IMR-90 (cell line): ENCODE measurements around the gene ERCC3. TPM values are rescaled to one million over a fixed set of nuclear protein-coding genes. Genes with fewer than 3 reads are reported as not detected.

ENCODE experiments used
- ATAC-seq: fragments of 200-7000 bp; cut with Tn5 transposase; 2 replicates; pipeline ENCODE4 v1.9.1; 2020; ENCODE audit warnings: low read depth, mild to moderate bottlenecking, moderate library complexity
- BruUV-seq: library from RNA; stranded (reverse); fragments of 400-500 nt; replicated peaks from 2 replicates; lab custom pipeline; 2021; lab: Mats Ljungman, UMichigan
- CTCF ChIA-PET: fragments of 300-600 bp; formaldehyde crosslinking; extraction: SDS; loops from one replicate; lab custom pipeline; 2021; ENCODE audit warnings: antibody characterized with exemption; lab: Yijun Ruan, JAX
- POLR2A ChIA-PET: fragments of 300-600 bp; sonication (Branson Sonifier 250); formaldehyde crosslinking; loops from one replicate; lab custom pipeline; 2022; ENCODE audit warnings: antibody characterized with exemption; ENCODE audit not compliant: unreplicated experiment; lab: Charles Lee
- DNase-seq: peaks from one replicate; pipeline ENCODE4 v3.0.0; 2013
- H2AFZ ChIP-seq: replicated peaks from 2 replicates; pipeline ENCODE3; 2013; ENCODE audit warnings: low read length, mild to moderate bottlenecking; ENCODE audit not compliant: poor library complexity
- H2AK5ac ChIP-seq: 2 replicates; pipeline ENCODE4 v1.6.1; 2013; ENCODE audit warnings: low read depth, low read length, inconsistent platforms
- H2AK9ac ChIP-seq: replicated peaks from 2 replicates; pipeline ENCODE3; 2013; ENCODE audit warnings: mild to moderate bottlenecking, low read depth, low read length, moderate library complexity; ENCODE audit not compliant: poor library complexity
- H2BK120ac ChIP-seq: 2 replicates; pipeline ENCODE4 v1.6.1; 2013; ENCODE audit warnings: low read depth, low read length, inconsistent platforms
- H2BK15ac ChIP-seq: 3 replicates; pipeline ENCODE4 v1.6.1; 2013; ENCODE audit warnings: low read depth, low read length, inconsistent platforms
- H2BK20ac ChIP-seq: 2 replicates; pipeline ENCODE4 v1.6.1; 2013; ENCODE audit warnings: low read depth, mild to moderate bottlenecking, inconsistent platforms, low read length, moderate library complexity
- H2BK5ac ChIP-seq: 2 replicates; pipeline ENCODE4 v1.6.1; 2013; ENCODE audit warnings: mild to moderate bottlenecking, low read depth, low read length, inconsistent platforms; ENCODE audit not compliant: poor library complexity, severe bottlenecking
- H3K14ac ChIP-seq: replicated peaks from 2 replicates; pipeline ENCODE4 v1.6.1; 2013; ENCODE audit warnings: low read depth, low read length, inconsistent platforms
- H3K18ac ChIP-seq: 2 replicates; pipeline ENCODE4 v1.6.1; 2013; ENCODE audit warnings: low read depth, low read length, control low read depth
- H3K23ac ChIP-seq: 2 replicates; pipeline ENCODE4 v1.6.1; 2013; ENCODE audit warnings: low read depth, low read length, inconsistent platforms
- H3K27ac ChIP-seq: 2 replicates; pipeline ENCODE4 v1.5.1; 2013; ENCODE audit warnings: mild to moderate bottlenecking, control low read depth, low read length; ENCODE audit not compliant: insufficient read depth
- H3K27me3 ChIP-seq: 2 replicates; pipeline ENCODE4 v1.6.1; 2013; ENCODE audit warnings: low read length; ENCODE audit not compliant: control insufficient read depth, insufficient read depth
- H3K36me3 ChIP-seq: 2 replicates; pipeline ENCODE4 v1.6.1; 2013; ENCODE audit warnings: low read length, mixed read lengths; ENCODE audit not compliant: control insufficient read depth, insufficient read depth
- H3K4ac ChIP-seq: 2 replicates; pipeline ENCODE4 v1.6.1; 2013; ENCODE audit warnings: low read depth, low read length, inconsistent platforms
- H3K4me1 ChIP-seq: 2 replicates; pipeline ENCODE4 v1.6.1; 2013; ENCODE audit warnings: low read length, mixed read lengths; ENCODE audit not compliant: control insufficient read depth, insufficient read depth
- H3K4me2 ChIP-seq: 2 replicates; pipeline ENCODE4 v1.6.1; 2013; ENCODE audit warnings: low read depth, mild to moderate bottlenecking, control low read depth, low read length, moderate library complexity
- H3K4me3 ChIP-seq: 2 replicates; pipeline ENCODE4 v1.5.1; 2013; ENCODE audit warnings: low read depth, mild to moderate bottlenecking, control low read depth, low read length, moderate library complexity; ENCODE audit not compliant: insufficient read depth
- H3K56ac ChIP-seq: 2 replicates; pipeline ENCODE4 v1.6.1; 2013; ENCODE audit warnings: low read length, inconsistent platforms; ENCODE audit not compliant: insufficient read depth; ENCODE audit errors: extremely low read depth
- H3K79me1 ChIP-seq, 2 experiments: 2 replicates each; pipeline ENCODE4 v1.6.1; 2013; ENCODE audit warnings: low read length in 2 of 2, inconsistent platforms in 1 of 2, low read depth in 1 of 2
- H3K9ac ChIP-seq: 2 replicates; pipeline ENCODE4 v1.6.1; 2013; ENCODE audit warnings: low read depth, low read length, control low read depth
- H3K9me1 ChIP-seq: 2 replicates; pipeline ENCODE4 v1.6.1; 2013; ENCODE audit warnings: low read length, inconsistent platforms; ENCODE audit not compliant: insufficient read depth
- H3K9me3 ChIP-seq: 2 replicates; pipeline ENCODE4 v1.6.1; 2013; ENCODE audit warnings: low read length; ENCODE audit not compliant: control insufficient read depth, insufficient read depth
- H4K20me1 ChIP-seq: 2 replicates; pipeline ENCODE4 v1.6.1; 2013; ENCODE audit warnings: low read length, inconsistent platforms; ENCODE audit not compliant: insufficient read depth
- H4K5ac ChIP-seq: 2 replicates; pipeline ENCODE4 v1.6.1; 2013; ENCODE audit warnings: mild to moderate bottlenecking, low read depth, low read length, control low read depth
- H4K8ac ChIP-seq, 2 experiments: 2 replicates each; pipeline ENCODE4 v1.6.1; 2013; ENCODE audit warnings: low read depth in 2 of 2, low read length in 2 of 2, control low read depth in 1 of 2, inconsistent platforms in 1 of 2
- H4K91ac ChIP-seq: 2 replicates; pipeline ENCODE4 v1.6.1; 2013; ENCODE audit warnings: low read depth, low read length, inconsistent platforms; ENCODE audit not compliant: insufficient read depth
- BHLHE40 ChIP-seq: fragments of 150-350 bp; IDR thresholded peaks from 2 replicates; pipeline ENCODE4 v1.6.1; 2016; ENCODE audit warnings: mild to moderate bottlenecking, low read depth, low read length
- CEBPB ChIP-seq: IDR thresholded peaks from 2 replicates; pipeline ENCODE4 v1.6.1; 2012; ENCODE audit warnings: low read depth, low read length, improper control_type of control experiment
- CTCF ChIP-seq: conservative IDR thresholded peaks from 2 replicates; pipeline ENCODE4 v1.5.1; 2012; ENCODE audit warnings: mild to moderate bottlenecking, low read depth, low read length, improper control_type of control experiment
- ELK1 ChIP-seq: fragments of 150-350 bp; IDR thresholded peaks from 2 replicates; pipeline ENCODE4 v1.6.1; 2016; ENCODE audit warnings: low read depth, mild to moderate bottlenecking, low read length, moderate library complexity, borderline replicate concordance
- FOS ChIP-seq: fragments of 150-350 bp; IDR thresholded peaks from 2 replicates; pipeline ENCODE4 v1.6.1; 2016; ENCODE audit warnings: low read depth, low read length
- MAFK ChIP-seq: IDR thresholded peaks from 2 replicates; pipeline ENCODE4 v1.6.1; 2012; ENCODE audit warnings: low read depth, low read length, improper control_type of control experiment
- MAZ ChIP-seq: IDR thresholded peaks from 2 replicates; pipeline ENCODE4 v1.6.1; 2012; ENCODE audit warnings: low read depth, mild to moderate bottlenecking, low read length, improper control_type of control experiment, moderate library complexity, borderline replicate concordance
- NFE2L2 ChIP-seq: fragments of 150-350 bp; IDR thresholded peaks from 2 replicates; pipeline ENCODE4 v1.6.1; 2016; ENCODE audit warnings: low read depth, mild to moderate bottlenecking, low read length
- POLR2A ChIP-seq: IDR thresholded peaks from 2 replicates; pipeline ENCODE4 v1.6.1; 2012; ENCODE audit warnings: mild to moderate bottlenecking, low read depth, low read length
- RAD21 ChIP-seq: IDR thresholded peaks from 2 replicates; pipeline ENCODE4 v1.6.1; 2012; ENCODE audit warnings: low read length, improper control_type of control experiment
- RFX5 ChIP-seq: IDR thresholded peaks from 2 replicates; pipeline ENCODE4 v1.8.0; 2012; ENCODE audit warnings: low read depth, mild to moderate bottlenecking, low read length, moderate library complexity
- SMC3 ChIP-seq: fragments of 150-350 bp; IDR thresholded peaks from 2 replicates; pipeline ENCODE4 v1.6.1; 2016; ENCODE audit warnings: low read depth, mild to moderate bottlenecking, antibody characterized with exemption, low read length, moderate library complexity
- WGBS, 2 experiments: methylation state at CpG; one replicate each; pipeline versions ENCODE4 v1.1.5 to v1.1.7; 2013; ENCODE audit warnings: missing lambda C conversion rate in 2 of 2; ENCODE audit not compliant: insufficient read length in 1 of 2; ENCODE audit errors: extremely low coverage in 2 of 2; 5-methylcytosine and 5-hydroxymethylcytosine counted together
- dilution Hi-C: fragments of 300-500 bp; cut with HindIII; formaldehyde crosslinking; loops from one replicate; pipeline ENCODE4 v1.14.3; 2018; ENCODE audit warnings: low sequenced_read_pairs; ENCODE audit not compliant: unreplicated experiment
- in situ Hi-C: fragments of 300-500 bp; cut with MboI; formaldehyde crosslinking; loops from 3 replicates; pipeline ENCODE4 v1.14.3; 2019; ENCODE audit warnings: low sequenced_read_pairs, inconsistent platforms, mixed read lengths
- intact Hi-C: fragments of 100-400 bp; cut with micrococcal nuclease; formaldehyde crosslinking; loops from 2 replicates; pipeline ENCODE4 v1.10.0; 2022
- polyA plus RNA-seq, 3 experiments: library from polyadenylated mRNA; depleted of rRNA; stranded (reverse); fragments of >200 nt; gene quantifications; 2 replicates each; pipeline ENCODE4 v1.2.3, GENCODE V29; 2012; ENCODE audit warnings: low replicate concordance in 1 of 3
- total RNA-seq: library from RNA; depleted of rRNA; stranded (reverse); fragments of >200 nt; gene quantifications from 2 replicates; pipeline ENCODE4 v1.2.3, GENCODE V29; 2012

The ERCC3 gene
- total and polyA plus RNA-seq, 2 of the 4 experiments (the other 2 are of a cell fraction), result 43.2 to 52.0 TPM

- TF ChIP-seq MAFK, result no peak
These were observed 73.0 kb downstream of the ERCC3 start (continued) for GRCh38 chr2:127220768-127221527.

- in situ Hi-C loops (no loop called here), intact Hi-C loops (no loop called here), dilution Hi-C loops (no loop called here)
- ChIA-PET CTCF (no interaction called here), POLR2A (no interaction called here)
- no peak within 1 kb of the TSS for H3K27ac ChIP-seq
- H3K27me3 ChIP-seq, result peaks cover 60% of the 10 kb centered on the region
- DNase-seq (no peak), ATAC-seq (peak; percentile 59)
- peak within 1 kb of the TSS; percentile 65 for H2AFZ ChIP-seq
- H2AK9ac ChIP-seq, result peak within 1 kb of the TSS; percentile 57
- H3K4me1 ChIP-seq, result peaks cover 4% of the 10 kb centered on the region; the same call in 1 of the 2 replicates
- H2AK5ac ChIP-seq, result no peak within 1 kb of the TSS
- no peak within 1 kb of the TSS for H3K14ac ChIP-seq
- no TSS peak for BruUV-seq
- H3K4me3 ChIP-seq, result peak within 1 kb of the TSS; percentile 27
- H2BK120ac ChIP-seq, result no peak within 1 kb of the TSS
- H3K4ac ChIP-seq, result no peak within 1 kb of the TSS
- H3K18ac ChIP-seq, result no peak within 1 kb of the TSS
- H3K9me3 ChIP-seq, result peaks cover 18% of the 10 kb centered on the region
- 0% methylated on average over 30 of the region's 43 CpGs; no CpG with 5 or more reads in 1 of the 2 experiments for WGBS, 2 experiments
- H4K20me1 ChIP-seq, result peaks cover 5% of the 10 kb centered on the region; the same call in 1 of the 2 replicates
- no peak within 1 kb of the TSS for H4K8ac ChIP-seq
- H3K56ac ChIP-seq, result no peak within 1 kb of the TSS
- H4K91ac ChIP-seq, result no peak within 1 kb of the TSS
- H4K5ac ChIP-seq, result no peak within 1 kb of the TSS
- H3K36me3 ChIP-seq, result no peaks in the 10 kb centered on the region
- TF ChIP-seq RFX5 (no peak), CEBPB (no peak), NFE2L2 (no peak), BHLHE40 (no peak), MAZ (no peak), FOS (no peak), POLR2A (no peak), ELK1 (no peak), SMC3 (no peak), MAFK (no peak), RAD21 (no peak), CTCF (no peak)
- H3K9ac ChIP-seq, result no peak within 1 kb of the TSS
- H2BK15ac ChIP-seq, result no peak within 1 kb of the TSS
- H3K9me1 ChIP-seq, result no peaks in the 10 kb centered on the region
- 0 out of 2 replicates have a peak within 1 kb of the TSS, but pooled peaks have one; percentile 33 for H3K23ac ChIP-seq
- no peaks in the 10 kb centered on the region for H3K79me1 ChIP-seq
- H2BK5ac ChIP-seq, result no peak within 1 kb of the TSS
- H2BK20ac ChIP-seq, result no peak within 1 kb of the TSS
- H3K4me2 ChIP-seq, result peak within 1 kb of the TSS; percentile 46
These were observed 73.7 kb downstream of the ERCC3 start, which contains the start of gene CYP27C1 for GRCh38 chr2:127220102-127220767. Gene CYP27C1 (minus strand): TSS chr2:127220299. CDS start chr2:127220270, 29 bp downstream.
